GM21717 (cell line): ENCODE measurements around the gene CLRN1.
A peak's percentile ranks its signal among the peaks of the same experiment; 100 is the strongest.

Experiments
- ATAC-seq: cut with Tn5 transposase; IDR thresholded peaks from one replicate; pipeline ENCODE4 v1.9.1; 2021; ENCODE audit warnings: mild to moderate bottlenecking, moderate library complexity; ENCODE audit not compliant: unreplicated experiment

CLRN1 gene

GRCh38 chr3:150925751-150926201 is 46.8 kb downstream of the CLRN1 start:
- peak; percentile 84 for ATAC-seq

- no peak for ATAC-seq
These were observed 49.9 kb downstream of the CLRN1 start for GRCh38 chr3:150922611-150923010.

GRCh38 chr3:150921209-150921608 is 51.3 kb downstream of the CLRN1 start:
- ATAC-seq: no peak

GRCh38 chr3:150920236-150920635 is 52.3 kb downstream of the CLRN1 start:
- ATAC-seq: no peak

GRCh38 chr3:150917951-150918350 is 54.6 kb downstream of the CLRN1 start:
- ATAC-seq: no peak

- ATAC-seq: peak; percentile 21
These were observed 59.2 kb downstream of the CLRN1 start for GRCh38 chr3:150913133-150913922.

- ATAC-seq: peak; percentile 84
These were observed 60.0 kb downstream of the CLRN1 start for GRCh38 chr3:150912501-150912900.

GRCh38 chr3:150911771-150912170 is 60.8 kb downstream of the CLRN1 start:
- no peak for ATAC-seq

- ATAC-seq: no peak
These were observed 66.1 kb downstream of the CLRN1 start for GRCh38 chr3:150906461-150906860.

- ATAC-seq: no peak
These were observed 66.8 kb downstream of the CLRN1 start for GRCh38 chr3:150905746-150906145.

GRCh38 chr3:150905339-150905738 is 67.2 kb downstream of the CLRN1 start, which contains the start of gene MINDY4B:
MINDY4B (minus strand) TSS chr3:150905439; CDS start chr3:150905439, 0 bp downstream.
- no peak for ATAC-seq

- no peak for ATAC-seq
These were observed 69.5 kb downstream of the CLRN1 start for GRCh38 chr3:150902988-150903387.

- no peak for ATAC-seq
These were observed 70.7 kb downstream of the CLRN1 start for GRCh38 chr3:150901793-150902192.

GRCh38 chr3:150899141-150899540 is 73.4 kb downstream of the CLRN1 start:
- no peak for ATAC-seq

GRCh38 chr3:150898046-150898754 is 74.3 kb downstream of the CLRN1 start:
- no peak for ATAC-seq

- no peak for ATAC-seq
These were observed 74.9 kb downstream of the CLRN1 start for GRCh38 chr3:150897592-150897991.

- no peak for ATAC-seq
These were observed 81.7 kb downstream of the CLRN1 start for GRCh38 chr3:150890831-150891230.

- no peak for ATAC-seq
These were observed 82.2 kb downstream of the CLRN1 start for GRCh38 chr3:150890295-150890694.

- ATAC-seq: no peak
These were observed 83.4 kb downstream of the CLRN1 start for GRCh38 chr3:150889106-150889505.

- no peak for ATAC-seq
These were observed 85.5 kb downstream of the CLRN1 start for GRCh38 chr3:150887031-150887430.

- no peak for ATAC-seq
These were observed 87.0 kb downstream of the CLRN1 start for GRCh38 chr3:150885535-150885934.

GRCh38 chr3:150878996-150879575 is 93.4 kb downstream of the CLRN1 start:
- ATAC-seq: no peak
